GM12865 (cell line): ENCODE measurements around the gene METTL26.

ENCODE experiments used
- DNase-seq: peaks from one replicate; pipeline ENCODE4 v3.0.0; 2010; ENCODE audit warnings: low read depth
- H3K4me3 ChIP-seq: 2 replicates; pipeline ENCODE4 v1.5.1; 2011; ENCODE audit warnings: mild to moderate bottlenecking, low read depth, low read length, control low read depth
- CTCF ChIP-seq: IDR thresholded peaks from 2 replicates; pipeline ENCODE4 v1.5.1; 2011; ENCODE audit warnings: low read length, control low read depth, low read depth, inconsistent platforms; ENCODE audit not compliant: insufficient read depth; ENCODE audit errors: missing control alignments

The METTL26 gene

GRCh38 chr16:648071-648780, 12.1 kb upstream of the METTL26 start:
- TF ChIP-seq CTCF = peak; percentile 73
- peak; percentile 76 for DNase-seq
- peak overlapping the region; percentile 75 for H3K4me3 ChIP-seq

- TF ChIP-seq CTCF = no peak
- H3K4me3 ChIP-seq = peak overlapping the region; percentile 75
- no peak for DNase-seq
Measured at GRCh38 chr16:647173-647902, 11.2 kb upstream of the METTL26 start.

- no peak for TF ChIP-seq CTCF
- H3K4me3 ChIP-seq = no peak overlapping the region
- DNase-seq = no peak
Measured at GRCh38 chr16:646679-647172, 10.6 kb upstream of the METTL26 start.

- no peak for TF ChIP-seq CTCF
- no peak overlapping the region for H3K4me3 ChIP-seq
- DNase-seq = no peak
Measured at GRCh38 chr16:645852-646678, 10.0 kb upstream of the METTL26 start.

GRCh38 chr16:644556-644955, 8.5 kb upstream of the METTL26 start:
- no peak for TF ChIP-seq CTCF
- DNase-seq = no peak
- H3K4me3 ChIP-seq = no peak overlapping the region

- peak overlapping the region; percentile 93 for H3K4me3 ChIP-seq
- no peak for TF ChIP-seq CTCF
Measured at GRCh38 chr16:643050-643368, 6.9 kb upstream of the METTL26 start.

More at GRCh38 chr16:643050-643368, 6.9 kb upstream of the METTL26 start:
- no peak for DNase-seq
